PC-9 (cell line): ENCODE results near the gene NARS2.

Experiments
- EZH2 ChIP-seq: fragments of 200-600 bp; sonication (generic); IDR thresholded peaks from 2 replicates; pipeline ENCODE4 v1.8.0; 2017; ENCODE audit warnings: antibody characterized with exemption, low read depth
- TF ChIP-seq, protein P1 (sequence below): fragments of 200-600 bp; sonication (generic); conservative IDR thresholded peaks from 2 replicates; pipeline ENCODE4 v1.6.1; 2017; ENCODE audit warnings: mixed run types, antibody characterized with exemption, mild to moderate bottlenecking, moderate library complexity

DNA sequence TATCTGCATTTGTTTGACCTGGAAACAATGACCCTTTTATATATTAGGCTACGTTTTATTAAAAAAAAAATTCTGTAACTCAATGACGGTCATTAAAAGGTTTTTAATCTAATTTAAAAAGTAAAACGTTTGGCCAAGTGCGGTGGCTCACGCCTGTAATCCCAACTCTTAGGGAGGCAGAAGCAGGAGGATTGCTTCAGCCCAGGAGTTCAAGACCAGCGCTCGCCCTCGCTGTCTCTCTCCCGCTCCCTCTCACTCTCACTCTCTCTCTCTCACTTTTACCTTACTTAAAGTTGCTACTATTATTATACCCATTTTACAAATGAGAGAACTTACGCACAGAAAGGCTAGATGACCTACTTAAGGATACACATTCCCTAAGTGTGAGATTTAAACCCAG is 814 bp upstream of the NARS2 start:
- TF ChIP-seq EZH2, result no peak
- TF ChIP-seq, protein P1, sequence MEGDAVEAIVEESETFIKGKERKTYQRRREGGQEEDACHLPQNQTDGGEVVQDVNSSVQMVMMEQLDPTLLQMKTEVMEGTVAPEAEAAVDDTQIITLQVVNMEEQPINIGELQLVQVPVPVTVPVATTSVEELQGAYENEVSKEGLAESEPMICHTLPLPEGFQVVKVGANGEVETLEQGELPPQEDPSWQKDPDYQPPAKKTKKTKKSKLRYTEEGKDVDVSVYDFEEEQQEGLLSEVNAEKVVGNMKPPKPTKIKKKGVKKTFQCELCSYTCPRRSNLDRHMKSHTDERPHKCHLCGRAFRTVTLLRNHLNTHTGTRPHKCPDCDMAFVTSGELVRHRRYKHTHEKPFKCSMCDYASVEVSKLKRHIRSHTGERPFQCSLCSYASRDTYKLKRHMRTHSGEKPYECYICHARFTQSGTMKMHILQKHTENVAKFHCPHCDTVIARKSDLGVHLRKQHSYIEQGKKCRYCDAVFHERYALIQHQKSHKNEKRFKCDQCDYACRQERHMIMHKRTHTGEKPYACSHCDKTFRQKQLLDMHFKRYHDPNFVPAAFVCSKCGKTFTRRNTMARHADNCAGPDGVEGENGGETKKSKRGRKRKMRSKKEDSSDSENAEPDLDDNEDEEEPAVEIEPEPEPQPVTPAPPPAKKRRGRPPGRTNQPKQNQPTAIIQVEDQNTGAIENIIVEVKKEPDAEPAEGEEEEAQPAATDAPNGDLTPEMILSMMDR, result no peak
